GM10266 (cell line): ENCODE data around the gene BLOC1S3.

Source experiments
- DNase-seq: peaks from one replicate; pipeline ENCODE4 v3.0.0; 2012; ENCODE audit errors: extremely low spot score
- CTCF ChIP-seq: IDR thresholded peaks from 2 replicates; pipeline ENCODE4 v1.5.1; 2012; ENCODE audit warnings: mild to moderate bottlenecking, low read depth; ENCODE audit not compliant: control insufficient read depth, insufficient read depth; ENCODE audit errors: missing control alignments

Gene BLOC1S3

GRCh38 chr19:45152504-45153338, 25.9 kb upstream of the BLOC1S3 start:
- no peak for TF ChIP-seq CTCF
- peak; percentile 70 for DNase-seq

GRCh38 chr19:45153339-45154063, 25.1 kb upstream of the BLOC1S3 start:
- DNase-seq = no peak
- TF ChIP-seq CTCF = no peak

GRCh38 chr19:45154064-45154827, 24.3 kb upstream of the BLOC1S3 start:
- no peak for DNase-seq
- no peak for TF ChIP-seq CTCF

DNA sequence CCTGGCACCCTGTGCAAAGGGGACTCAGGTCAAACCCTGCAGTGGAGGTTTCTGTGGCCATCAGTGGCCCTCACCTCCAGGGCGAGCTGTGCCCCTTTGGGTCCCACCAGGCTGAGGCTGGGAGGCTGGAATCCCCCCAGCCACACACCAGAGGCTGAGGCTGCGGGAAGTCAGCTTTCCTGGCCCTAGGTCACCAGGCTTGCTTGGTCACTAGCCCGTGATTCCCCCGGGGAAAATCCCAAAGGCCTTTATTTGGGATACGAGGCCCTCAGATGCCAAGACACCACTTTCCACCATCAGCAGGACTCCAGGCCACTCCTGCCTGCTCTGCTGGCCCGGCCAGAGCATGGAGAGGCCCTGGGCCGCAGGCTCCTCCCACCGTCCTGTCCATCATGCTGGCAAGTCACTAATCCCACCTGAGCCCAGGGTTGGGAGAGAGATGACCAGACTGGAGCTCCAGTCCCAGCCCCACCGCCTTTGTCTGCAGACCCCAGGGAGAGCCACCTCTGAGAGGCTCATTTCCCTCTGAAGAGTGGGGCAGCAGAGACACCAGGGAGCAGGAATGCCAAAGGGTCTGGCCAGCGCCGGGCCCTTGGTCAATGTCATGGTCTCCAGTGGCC, 22.5 kb upstream of the BLOC1S3 start:
- TF ChIP-seq CTCF = no peak
- no peak for DNase-seq

- no peak for TF ChIP-seq CTCF
Observed at GRCh38 chr19:45156751-45157150, 21.8 kb upstream of the BLOC1S3 start.

DNA sequence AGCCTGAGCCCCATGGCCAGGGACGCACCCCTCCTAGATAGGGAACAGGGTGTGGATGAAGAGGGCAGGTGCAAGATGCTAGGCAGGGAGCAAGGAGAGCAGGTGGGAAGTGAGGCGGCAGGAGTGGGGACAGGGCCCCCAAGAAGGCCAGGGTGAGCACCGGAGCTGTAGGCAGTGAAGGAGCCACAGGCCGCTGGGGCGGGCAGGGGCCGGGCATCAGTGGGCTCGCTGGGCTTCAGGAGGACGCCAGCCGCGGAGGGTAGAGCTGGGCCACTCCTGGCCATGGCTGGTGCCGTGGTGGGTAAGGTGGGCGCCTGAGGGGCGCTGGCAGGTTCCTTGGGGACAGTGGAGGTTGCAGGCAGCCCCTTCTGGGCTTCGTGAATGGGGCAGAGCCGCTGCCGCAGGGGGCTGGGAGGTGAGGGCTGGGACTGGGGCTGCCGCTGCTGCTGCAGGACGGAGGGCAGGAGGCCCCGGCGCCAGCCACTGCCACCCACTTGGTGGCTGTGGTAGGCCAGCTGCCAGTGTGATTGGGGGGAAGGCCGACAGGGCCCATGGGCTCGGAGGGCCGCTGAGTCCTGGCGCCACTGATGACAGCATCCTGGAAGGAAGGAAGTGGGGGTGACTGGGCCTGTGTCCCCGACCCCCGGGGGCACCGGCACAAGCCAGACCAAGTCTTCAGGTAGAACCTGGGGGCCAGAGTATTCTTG, 19.9 kb upstream of the BLOC1S3 start:
- TF ChIP-seq CTCF = no peak
- DNase-seq = no peak

More at GRCh38 chr19:45156751-45157150, 21.8 kb upstream of the BLOC1S3 start:
- no peak for DNase-seq
